ENCODE data around the gene MFAP2.

MFAP2 gene

DNA sequence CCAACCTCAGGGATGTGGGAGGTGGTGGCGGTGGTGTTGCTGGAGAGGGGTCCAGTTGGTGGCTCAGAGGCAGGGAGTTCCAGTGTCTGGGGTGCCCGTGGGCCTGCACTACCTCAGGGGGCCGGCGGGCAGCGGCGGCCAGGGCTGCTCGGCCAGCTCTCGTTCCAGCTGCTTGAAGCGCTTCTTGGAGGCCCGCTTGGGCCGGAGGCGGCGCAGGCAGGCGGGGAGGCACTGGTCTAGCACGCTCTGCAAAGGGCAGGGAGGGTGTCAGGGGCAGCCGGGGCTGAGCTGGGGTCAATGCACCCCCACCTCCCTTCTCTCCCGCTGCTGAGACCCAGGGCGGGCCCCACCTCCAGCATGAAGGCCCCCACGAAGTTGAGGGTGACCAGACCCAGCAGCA, 5.7 kb upstream of the MFAP2 start:
- Histone ChIP-seq H3K9me3 (ENCODE audit: control insufficient read depth, insufficient read depth, low read depth, low read length) (no peaks in the 10 kb centered on the region), H3K4me3 (ENCODE audit: low read depth, low read length) (no peak overlapping the region), H3K27ac (ENCODE audit: extremely low read depth, low read depth, low read length) (no peak overlapping the region), H3K36me3 (ENCODE audit: control insufficient read depth in 2 of 2, insufficient read depth in 1 of 2, low read length in 2 of 2) (peaks cover 0 to 52% of the 10 kb centered on the region in 2 experiments; a peak in 2 of 3 replicates), H3K4me1 (ENCODE audit: control insufficient read depth, insufficient read depth, low read length) (no peaks in the 10 kb centered on the region)
- POLR2A ChIA-PET = interaction anchor here (1.0 to 1.7 kb wide), 2 partner anchors 8 to 34 kb away, joined by 3 read pairs; no protein-coding TSS in a partner anchor
- 0 out of 2 replicates have a peak, but pooled peaks have one; percentile 47 for TF ChIP-seq ZFP69B (tag by site-specific recombination; IDR thresholded peaks at IDR 0.05)
- TF ChIP-seq, protein P1, sequence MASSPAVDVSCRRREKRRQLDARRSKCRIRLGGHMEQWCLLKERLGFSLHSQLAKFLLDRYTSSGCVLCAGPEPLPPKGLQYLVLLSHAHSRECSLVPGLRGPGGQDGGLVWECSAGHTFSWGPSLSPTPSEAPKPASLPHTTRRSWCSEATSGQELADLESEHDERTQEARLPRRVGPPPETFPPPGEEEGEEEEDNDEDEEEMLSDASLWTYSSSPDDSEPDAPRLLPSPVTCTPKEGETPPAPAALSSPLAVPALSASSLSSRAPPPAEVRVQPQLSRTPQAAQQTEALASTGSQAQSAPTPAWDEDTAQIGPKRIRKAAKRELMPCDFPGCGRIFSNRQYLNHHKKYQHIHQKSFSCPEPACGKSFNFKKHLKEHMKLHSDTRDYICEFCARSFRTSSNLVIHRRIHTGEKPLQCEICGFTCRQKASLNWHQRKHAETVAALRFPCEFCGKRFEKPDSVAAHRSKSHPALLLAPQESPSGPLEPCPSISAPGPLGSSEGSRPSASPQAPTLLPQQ (tag by site-specific recombination; IDR thresholded peaks at IDR 0.05) = peak; percentile 76
- TF ChIP-seq ZNF324 (tag by site-specific recombination; IDR thresholded peaks at IDR 0.05) = no peak
- TF ChIP-seq EGR2 (tag by site-specific recombination; IDR thresholded peaks at IDR 0.05; ENCODE audit: low read depth) = 0 out of 2 replicates have a peak, but pooled peaks have one; percentile 41
- no peak for TF ChIP-seq ZNF426 (tag by site-specific recombination; IDR thresholded peaks at IDR 0.05)
- TF ChIP-seq ZFHX2 (tag by site-specific recombination; conservative IDR thresholded peaks at IDR 0.05) = peak; percentile 24; the same call in 1 of the 2 replicates
- CTCF ChIA-PET = interaction anchor here (0.6 to 3.5 kb wide), 8 partner anchors 14 to 123 kb away, joined by 3 to 15 read pairs (median 4); no protein-coding TSS in a partner anchor

DNA sequence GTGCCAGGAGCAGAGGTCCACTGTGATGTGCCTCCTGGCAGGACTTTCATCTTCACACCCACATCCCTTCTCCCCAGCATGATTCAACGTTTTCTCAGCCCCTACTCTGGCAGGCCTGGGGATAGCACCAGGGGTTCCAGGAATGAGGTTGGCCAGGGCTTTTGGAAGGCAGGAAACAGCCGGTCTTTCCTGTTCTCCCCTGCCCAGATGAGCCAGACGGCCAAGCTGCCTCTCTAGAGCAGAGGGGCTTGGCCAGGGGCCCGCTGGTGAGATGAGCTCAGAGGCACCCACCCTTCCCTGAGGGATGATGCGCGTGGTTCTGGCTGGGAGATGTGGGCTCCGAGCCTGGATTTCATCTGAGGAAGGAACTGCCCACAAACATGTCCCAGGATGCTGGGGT, 4.3 kb upstream of the MFAP2 start:
- no peak overlapping the region for H3K4me3 ChIP-seq (ENCODE audit: low read depth, low read length)
- CTCF ChIA-PET = interaction anchor here (3.5 kb wide), 1 partner anchor 18 kb away, joined by 15 read pairs; no protein-coding TSS in a partner anchor
- H3K9me3 ChIP-seq (ENCODE audit: control insufficient read depth, insufficient read depth, low read depth, low read length) = no peaks in the 10 kb centered on the region
- POLR2A ChIA-PET = interaction anchor here (0.5 to 1.1 kb wide), 4 partner anchors 9 to 56 kb away, joined by 3 to 10 read pairs (median 4); no protein-coding TSS in a partner anchor
- peaks cover 0 to 40% of the 10 kb centered on the region in 2 experiments; a peak in 2 of 3 replicates for H3K36me3 ChIP-seq (ENCODE audit: control insufficient read depth in 2 of 2, insufficient read depth in 1 of 2, low read length in 2 of 2)
- no peaks in the 10 kb centered on the region for H3K4me1 ChIP-seq (ENCODE audit: control insufficient read depth, insufficient read depth, low read length)
- no peak overlapping the region for H3K27ac ChIP-seq (ENCODE audit: extremely low read depth, low read depth, low read length)
- TF ChIP-seq, protein P2, sequence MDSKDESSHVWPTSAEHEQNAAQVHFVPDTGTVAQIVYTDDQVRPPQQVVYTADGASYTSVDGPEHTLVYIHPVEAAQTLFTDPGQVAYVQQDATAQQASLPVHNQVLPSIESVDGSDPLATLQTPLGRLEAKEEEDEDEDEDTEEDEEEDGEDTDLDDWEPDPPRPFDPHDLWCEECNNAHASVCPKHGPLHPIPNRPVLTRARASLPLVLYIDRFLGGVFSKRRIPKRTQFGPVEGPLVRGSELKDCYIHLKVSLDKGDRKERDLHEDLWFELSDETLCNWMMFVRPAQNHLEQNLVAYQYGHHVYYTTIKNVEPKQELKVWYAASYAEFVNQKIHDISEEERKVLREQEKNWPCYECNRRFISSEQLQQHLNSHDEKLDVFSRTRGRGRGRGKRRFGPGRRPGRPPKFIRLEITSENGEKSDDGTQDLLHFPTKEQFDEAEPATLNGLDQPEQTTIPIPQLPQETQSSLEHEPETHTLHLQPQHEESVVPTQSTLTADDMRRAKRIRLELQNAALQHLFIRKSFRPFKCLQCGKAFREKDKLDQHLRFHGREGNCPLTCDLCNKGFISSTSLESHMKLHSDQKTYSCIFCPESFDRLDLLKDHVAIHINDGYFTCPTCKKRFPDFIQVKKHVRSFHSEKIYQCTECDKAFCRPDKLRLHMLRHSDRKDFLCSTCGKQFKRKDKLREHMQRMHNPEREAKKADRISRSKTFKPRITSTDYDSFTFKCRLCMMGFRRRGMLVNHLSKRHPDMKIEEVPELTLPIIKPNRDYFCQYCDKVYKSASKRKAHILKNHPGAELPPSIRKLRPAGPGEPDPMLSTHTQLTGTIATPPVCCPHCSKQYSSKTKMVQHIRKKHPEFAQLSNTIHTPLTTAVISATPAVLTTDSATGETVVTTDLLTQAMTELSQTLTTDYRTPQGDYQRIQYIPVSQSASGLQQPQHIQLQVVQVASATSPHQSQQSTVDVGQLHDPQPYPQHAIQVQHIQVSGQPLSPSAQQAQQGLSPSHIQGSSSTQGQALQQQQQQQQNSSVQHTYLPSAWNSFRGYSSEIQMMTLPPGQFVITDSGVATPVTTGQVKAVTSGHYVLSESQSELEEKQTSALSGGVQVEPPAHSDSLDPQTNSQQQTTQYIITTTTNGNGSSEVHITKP (tag by site-specific recombination; IDR thresholded peaks at IDR 0.05) = peak; percentile 61
- TF ChIP-seq ZNF76 (tag by site-specific recombination; IDR thresholded peaks at IDR 0.05; ENCODE audit: borderline replicate concordance, low read depth) (no peak), ZIC2 (tag by site-specific recombination; IDR thresholded peaks at IDR 0.05) (0 out of 2 replicates have a peak, but pooled peaks have one; percentile 52), ZNF394 (tag by site-specific recombination; IDR thresholded peaks at IDR 0.05; ENCODE audit: borderline replicate concordance) (no peak), ZNF133 (tag by site-specific recombination; IDR thresholded peaks at IDR 0.05) (no peak), ZNF311 (tag by site-specific recombination; IDR thresholded peaks at IDR 0.05; ENCODE audit: borderline replicate concordance) (no peak), ZBTB20 (tag by site-specific recombination; IDR thresholded peaks at IDR 0.05) (peak; percentile 58)
- TF ChIP-seq, protein P3, sequence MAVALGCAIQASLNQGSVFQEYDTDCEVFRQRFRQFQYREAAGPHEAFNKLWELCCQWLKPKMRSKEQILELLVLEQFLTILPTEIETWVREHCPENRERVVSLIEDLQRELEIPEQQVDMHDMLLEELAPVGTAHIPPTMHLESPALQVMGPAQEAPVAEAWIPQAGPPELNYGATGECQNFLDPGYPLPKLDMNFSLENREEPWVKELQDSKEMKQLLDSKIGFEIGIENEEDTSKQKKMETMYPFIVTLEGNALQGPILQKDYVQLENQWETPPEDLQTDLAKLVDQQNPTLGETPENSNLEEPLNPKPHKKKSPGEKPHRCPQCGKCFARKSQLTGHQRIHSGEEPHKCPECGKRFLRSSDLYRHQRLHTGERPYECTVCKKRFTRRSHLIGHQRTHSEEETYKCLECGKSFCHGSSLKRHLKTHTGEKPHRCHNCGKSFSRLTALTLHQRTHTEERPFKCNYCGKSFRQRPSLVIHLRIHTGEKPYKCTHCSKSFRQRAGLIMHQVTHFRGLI (tag by site-specific recombination; IDR thresholded peaks at IDR 0.05) = peak; percentile 64; the same call in 1 of the 2 replicates
- TF ChIP-seq, protein P4, sequence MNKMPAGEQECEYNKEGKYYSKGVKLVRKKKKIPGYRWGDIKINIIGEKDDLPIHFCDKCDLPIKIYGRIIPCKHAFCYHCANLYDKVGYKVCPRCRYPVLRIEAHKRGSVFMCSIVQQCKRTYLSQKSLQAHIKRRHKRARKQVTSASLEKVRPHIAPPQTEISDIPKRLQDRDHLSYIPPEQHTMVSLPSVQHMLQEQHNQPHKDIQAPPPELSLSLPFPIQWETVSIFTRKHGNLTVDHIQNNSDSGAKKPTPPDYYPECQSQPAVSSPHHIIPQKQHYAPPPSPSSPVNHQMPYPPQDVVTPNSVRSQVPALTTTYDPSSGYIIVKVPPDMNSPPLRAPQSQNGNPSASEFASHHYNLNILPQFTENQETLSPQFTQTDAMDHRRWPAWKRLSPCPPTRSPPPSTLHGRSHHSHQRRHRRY (tag by site-specific recombination; IDR thresholded peaks at IDR 0.05) = no peak

Measured in HEK293 (cell line).